HG03469 (cell line): ENCODE data around the gene OTUD5.
A peak's percentile ranks its signal among the peaks of the same experiment; 100 is the strongest.

Source experiments
- ATAC-seq: cut with Tn5 transposase; IDR thresholded peaks from one replicate; pipeline ENCODE4 v1.9.1; 2021; ENCODE audit warnings: mild to moderate bottlenecking, moderate library complexity, moderate number of reproducible peaks; ENCODE audit not compliant: unreplicated experiment

Gene OTUD5

DNA sequence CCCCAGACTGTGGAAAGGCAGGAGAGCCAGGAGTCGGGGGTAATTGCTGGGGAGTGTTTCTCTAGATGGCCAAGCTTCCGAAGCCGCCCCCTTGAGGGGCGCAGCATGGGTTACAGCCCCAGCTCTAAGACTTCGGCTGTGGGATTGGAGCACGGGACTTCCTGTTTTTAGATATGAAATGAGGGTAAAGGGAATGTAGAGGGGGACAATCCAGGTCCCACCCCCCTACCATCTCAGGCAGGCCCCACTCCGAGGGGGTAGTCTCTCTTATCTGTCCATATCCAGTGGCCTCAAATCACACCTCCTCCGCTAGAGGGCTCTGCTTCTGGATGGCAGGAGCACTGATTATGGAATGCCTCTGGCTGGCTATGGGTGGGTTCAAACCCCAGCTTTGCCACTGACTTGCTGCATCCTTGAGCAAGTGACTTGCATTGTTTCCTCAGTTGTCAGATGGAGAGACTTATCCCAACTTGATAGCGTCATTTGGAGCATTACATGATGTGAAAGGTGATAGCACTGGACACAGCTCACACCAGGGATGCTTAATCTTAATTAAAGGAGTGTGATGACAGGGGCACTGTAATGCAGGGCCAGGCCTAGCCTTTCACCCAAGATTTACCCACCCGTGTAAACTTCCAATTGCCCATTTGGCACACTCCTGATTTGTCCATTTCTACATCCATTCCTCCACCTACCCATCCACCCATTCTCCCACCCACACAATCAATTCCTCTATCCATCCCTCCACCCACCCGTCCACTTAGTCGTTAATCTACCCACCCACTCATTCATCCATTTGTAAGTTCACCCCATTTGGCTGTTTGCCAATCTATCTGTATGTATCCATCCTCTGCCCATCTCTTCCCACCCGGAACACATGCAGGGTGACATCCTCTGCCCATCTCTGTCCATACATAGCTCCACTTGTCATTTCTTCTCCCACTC, 15.1 kb upstream of the OTUD5 start:
- no peak for ATAC-seq

DNA sequence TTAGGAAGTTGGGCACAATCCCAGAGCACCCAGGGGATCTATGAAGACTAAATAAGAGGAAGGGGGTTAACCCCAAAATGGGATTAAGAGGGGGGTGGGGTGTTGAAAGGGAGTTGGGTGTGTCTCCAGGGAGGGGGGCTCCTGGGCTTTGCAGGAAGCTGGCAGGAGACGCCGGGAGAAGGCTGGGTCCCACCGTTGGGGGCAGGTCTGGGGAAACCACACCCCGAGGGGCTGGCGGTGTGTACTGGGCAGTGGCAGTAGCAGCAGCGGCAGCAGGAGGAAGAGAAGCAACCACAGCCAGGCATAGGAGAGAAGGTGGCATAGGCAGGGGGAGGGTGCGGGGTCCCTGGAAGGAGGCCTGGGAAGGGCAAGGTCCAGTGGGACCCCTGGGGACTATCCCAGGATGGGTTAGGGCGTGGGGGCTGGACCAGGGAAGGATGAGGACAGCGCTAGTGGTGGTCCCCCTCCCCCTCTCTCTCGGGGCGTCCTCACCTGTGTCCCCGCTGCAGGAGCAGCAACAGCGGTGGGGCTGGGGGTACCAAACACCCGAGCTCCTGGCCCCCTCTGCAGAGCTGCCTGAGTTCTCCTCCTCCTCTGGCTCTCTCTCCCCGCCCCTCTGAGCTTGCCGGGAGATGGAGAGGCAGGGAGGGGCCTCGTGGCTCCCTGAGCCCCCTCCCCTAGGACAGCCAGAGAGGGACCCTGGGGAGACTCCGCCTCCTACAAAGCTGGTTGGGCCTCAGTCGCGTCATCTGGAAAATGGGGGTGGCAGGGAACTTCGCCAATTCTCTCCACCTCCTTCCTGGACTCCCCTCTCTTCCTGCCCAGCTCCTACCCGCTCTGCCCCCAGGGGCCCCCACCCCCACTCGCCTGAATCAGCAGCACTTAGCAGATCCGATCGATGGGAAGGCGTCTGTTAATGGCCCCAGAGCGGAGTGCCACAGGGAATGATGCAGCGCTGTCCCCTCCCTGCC, 14.1 kb upstream of the OTUD5 start, which contains the start of gene KCND1:
Gene KCND1 (minus strand): TSS at position 596 of the 971 bp plus-strand sequence. CDS start 1,573 bp downstream, outside the sequence.
- no peak for ATAC-seq

DNA sequence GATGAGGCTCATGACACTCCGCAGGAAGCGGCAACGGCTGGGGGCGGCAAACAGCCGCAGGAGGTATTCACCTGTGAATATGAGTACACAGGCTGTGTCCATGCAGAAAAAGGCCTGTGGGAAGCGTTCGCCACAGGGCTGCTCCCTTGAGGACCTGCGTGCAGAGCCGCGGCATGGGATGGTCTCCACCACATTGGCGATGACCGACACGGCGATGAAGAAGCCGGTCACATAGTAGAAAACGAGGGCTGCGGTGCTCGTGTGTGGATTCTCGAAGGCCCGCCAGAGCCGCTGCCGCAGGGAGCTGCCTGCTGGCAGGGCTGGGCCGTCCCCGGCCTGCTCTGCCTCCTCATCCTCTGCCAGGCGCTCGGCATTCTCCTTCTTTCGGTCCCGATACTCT, 12.1 kb upstream of the OTUD5 start:
- no peak for ATAC-seq

- no peak for ATAC-seq
Measured at GRCh38 chrX:48968377-48968776, 11.0 kb upstream of the OTUD5 start.

GRCh38 chrX:48966796-48967579, 9.6 kb upstream of the OTUD5 start:
- no peak for ATAC-seq

- no peak for ATAC-seq
Measured at GRCh38 chrX:48965959-48966358, 8.6 kb upstream of the OTUD5 start.

DNA sequence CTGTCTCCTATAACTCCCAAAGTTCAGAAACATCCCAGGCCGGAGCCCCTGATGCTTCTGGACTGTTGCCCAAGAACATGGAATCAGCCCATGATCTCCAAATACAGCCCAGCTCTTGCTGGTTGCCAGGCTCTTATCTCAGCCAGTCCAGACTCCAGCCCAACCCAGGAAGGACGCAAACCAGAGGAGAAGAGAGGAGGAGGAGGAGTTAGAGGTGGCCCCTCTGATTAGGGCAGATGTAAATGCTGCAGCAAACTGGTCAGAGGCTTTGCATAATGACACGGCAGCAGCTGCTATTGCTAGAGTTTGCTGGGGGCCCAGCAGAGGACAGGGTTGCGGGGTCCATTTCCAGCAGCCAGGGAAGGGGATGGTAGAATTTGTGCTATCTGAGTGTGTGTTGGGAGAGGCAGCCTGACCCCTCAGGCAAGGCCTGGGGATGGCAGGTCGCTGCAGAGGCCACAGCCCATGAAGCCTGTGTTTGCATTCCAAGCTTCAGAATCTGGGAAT, 4.2 kb upstream of the OTUD5 start:
- ATAC-seq: no peak

DNA sequence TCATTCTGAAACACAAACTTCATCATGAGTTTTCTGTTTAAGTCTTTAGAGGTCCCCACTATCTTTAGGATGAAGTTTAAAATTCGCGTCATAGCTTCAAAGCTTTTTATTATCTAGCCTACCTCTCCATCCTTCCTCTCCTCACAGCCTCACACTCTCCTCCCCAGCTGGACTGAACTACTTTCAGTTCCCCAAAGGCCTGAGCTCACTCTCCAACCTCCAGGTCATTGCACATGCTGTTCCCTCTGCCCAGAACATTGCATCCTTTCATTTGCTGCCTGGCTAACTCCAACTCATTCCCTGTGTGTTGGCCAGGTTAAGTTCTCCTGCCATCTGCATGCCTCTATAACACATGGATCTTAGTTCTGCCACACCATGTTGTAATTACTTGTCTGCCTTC, 2.9 kb upstream of the OTUD5 start:
- ATAC-seq: no peak

- ATAC-seq: no peak
Measured at GRCh38 chrX:48958635-48959094, 1.3 kb upstream of the OTUD5 start.

DNA sequence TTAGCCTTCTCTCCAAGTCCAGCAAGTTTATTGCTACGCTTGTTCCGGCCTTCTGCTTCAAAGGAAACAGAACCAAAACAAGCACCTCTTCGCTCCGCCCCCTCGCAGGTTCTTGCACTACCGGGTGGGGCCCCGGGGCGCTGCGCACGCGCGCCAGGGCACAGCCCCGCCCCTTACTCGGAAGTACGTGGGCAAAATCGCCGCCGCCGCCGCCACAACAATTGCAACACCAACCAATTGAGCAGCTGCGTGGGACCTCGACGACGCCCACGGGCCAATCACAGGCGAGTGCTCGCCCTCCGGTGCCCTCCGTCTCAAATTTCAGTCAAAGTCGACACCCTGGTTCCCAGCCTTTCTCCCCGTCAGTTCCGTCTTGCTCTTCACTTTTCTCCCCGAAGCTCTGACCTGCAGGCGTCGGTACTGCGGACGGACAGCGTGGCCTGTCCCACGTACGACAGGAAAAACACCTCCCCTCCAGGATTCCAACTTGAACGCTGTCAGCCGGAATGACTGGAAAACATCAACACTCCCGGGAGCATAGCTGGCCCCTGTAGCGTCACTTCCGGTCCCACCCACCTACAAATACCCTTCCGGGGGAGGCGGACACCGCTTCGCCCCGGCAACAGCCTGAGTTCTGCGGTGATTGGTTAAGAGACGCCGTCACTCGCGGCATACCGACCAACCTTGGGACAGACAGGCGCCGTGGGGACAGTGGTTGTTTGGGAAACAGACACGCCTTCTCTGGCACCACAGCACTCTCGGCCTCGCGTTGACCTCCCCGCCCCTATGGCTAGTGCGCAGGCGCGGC, 624 bp upstream of the OTUD5 start:
- ATAC-seq: peak; percentile 82

DNA sequence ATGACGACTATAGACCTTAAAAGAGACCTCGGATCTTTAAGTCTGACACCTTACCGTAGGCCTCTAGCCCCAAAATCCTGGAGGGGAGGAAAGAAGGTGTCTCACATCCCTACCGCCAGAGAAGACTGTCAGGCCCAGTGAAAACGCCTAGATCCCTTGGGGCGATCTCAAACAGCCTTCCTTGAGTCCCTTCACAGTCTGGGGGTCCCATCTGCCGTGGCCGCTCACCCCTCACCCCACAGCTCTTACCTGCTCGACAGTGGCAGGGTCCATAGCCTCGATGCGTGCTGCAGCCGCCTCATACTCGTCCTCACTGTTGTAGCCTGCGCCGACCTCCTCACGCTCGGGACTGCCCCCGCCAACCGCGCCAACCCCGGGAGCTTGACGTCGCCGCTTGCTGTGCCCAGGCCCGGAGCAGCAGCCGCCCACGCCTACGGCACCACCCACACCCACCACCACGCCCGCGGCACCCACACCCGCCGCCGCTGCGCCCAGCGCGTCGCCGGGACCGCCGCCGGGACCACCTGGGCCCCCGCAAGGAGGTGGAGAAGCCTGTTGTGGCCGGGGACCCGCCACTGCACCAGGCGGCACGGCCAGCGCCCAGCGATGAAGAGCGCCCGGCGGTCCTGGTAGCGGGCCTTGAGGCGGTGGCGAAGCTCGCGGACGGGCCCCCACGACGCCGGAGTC, 536 bp downstream of the OTUD5 start:
- no peak for ATAC-seq

- no peak for ATAC-seq
Measured at GRCh38 chrX:48948589-48948988, 8.8 kb downstream of the OTUD5 start.

DNA sequence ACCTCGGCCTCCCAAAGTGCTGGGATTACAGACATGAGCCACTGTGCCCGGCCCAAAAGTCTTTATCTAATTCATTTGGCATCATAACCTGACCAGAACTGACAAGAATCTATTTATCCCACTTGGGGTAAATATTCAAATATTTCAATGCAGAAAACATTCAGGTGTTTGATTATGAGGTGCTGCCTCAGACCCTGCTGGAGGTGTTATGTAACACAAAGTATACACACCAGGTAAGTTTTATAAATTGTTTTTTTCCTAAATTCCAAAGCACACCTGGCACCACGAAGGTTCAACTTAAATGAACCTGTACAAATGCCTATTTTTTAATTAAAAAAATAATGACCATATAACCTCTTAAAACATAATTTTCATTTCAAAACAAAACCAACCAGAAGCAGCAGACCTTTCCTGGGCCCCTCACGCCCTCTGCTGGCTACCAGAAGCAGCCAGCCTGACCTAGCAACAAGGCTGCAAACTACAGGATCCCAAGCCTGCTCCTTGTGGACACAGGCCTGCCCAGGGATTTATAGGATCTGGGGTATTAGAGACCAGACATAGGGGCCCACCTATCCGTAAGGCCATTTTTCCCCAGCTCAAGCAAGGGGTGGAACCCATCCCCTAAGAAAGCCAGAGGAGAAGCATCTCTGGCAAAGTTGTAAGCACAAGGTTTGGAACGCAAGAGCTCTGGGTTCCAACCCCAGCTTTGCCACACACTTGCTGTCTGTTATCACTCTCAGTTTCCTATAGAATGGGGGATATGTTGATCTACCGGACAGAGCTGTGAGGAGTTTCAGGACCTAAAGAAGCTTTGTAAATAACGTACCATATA, 11.7 kb downstream of the OTUD5 start:
- ATAC-seq: no peak

DNA sequence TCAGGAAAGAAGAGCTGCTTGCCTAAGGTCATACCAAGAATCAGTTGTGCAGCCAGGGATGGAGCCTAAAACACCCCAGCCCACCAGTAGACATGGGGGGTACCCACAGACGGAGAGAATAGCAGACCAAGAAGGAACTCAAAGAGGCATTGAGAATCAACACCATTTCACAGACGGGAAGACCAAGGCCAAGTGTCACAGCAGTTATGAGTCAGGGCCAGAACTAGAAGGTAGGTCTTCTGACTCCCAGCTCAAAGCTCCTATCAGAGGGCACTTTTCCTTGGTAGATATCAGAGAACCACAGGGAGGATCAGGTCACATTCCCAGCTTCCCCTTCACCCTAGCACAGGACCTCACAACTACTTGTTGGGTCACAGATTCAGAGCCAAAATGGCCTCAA, 14.5 kb downstream of the OTUD5 start:
- no peak for ATAC-seq

- no peak for ATAC-seq
Measured at GRCh38 chrX:48940404-48940955, 16.9 kb downstream of the OTUD5 start.

GRCh38 chrX:48939524-48940228, 17.7 kb downstream of the OTUD5 start:
- ATAC-seq: no peak
